ENCODE data around the gene TTC39B. TPM values are rescaled to one million over a fixed set of nuclear protein-coding genes. Genes with fewer than 3 reads are reported as not detected.

TTC39B gene
- total and polyA plus RNA-seq, 2 donors (not counting 3 experiments of a cell fraction or from before 2014, with no cell fraction given) = 1.0 to 5.4 TPM

- no peak for TF ChIP-seq MYC (IDR thresholded peaks at IDR 0.05; ENCODE audit: low read depth, low read length)
- no peak for TF ChIP-seq POLR2A (IDR thresholded peaks at IDR 0.05; ENCODE audit: low read depth, low read length)
- TF ChIP-seq, protein P1, sequence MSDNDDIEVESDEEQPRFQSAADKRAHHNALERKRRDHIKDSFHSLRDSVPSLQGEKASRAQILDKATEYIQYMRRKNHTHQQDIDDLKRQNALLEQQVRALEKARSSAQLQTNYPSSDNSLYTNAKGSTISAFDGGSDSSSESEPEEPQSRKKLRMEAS (IDR thresholded peaks at IDR 0.05; ENCODE audit: insufficient read depth, insufficient read length) = no peak
- no peak for TF ChIP-seq POLR2AphosphoS5 (IDR thresholded peaks at IDR 0.05; ENCODE audit: insufficient read depth, low read depth, low read length)
- no peak for TF ChIP-seq GATA2 (IDR thresholded peaks at IDR 0.05; ENCODE audit: insufficient read depth, insufficient read length, low read depth, low read length)
- TF ChIP-seq CTCF (IDR thresholded peaks at IDR 0.05; ENCODE audit: extremely low read depth in 1 of 2, insufficient read depth in 1 of 2, low read depth in 1 of 2, low read length in 2 of 2) = no peak
- no peak for TF ChIP-seq JUN (IDR thresholded peaks at IDR 0.05; ENCODE audit: borderline replicate concordance, insufficient read depth, insufficient read length, low read depth)
- TF ChIP-seq FOS (IDR thresholded peaks at IDR 0.05; ENCODE audit: borderline replicate concordance, insufficient read depth, low read length) = no peak
- ChIA-PET CTCF (no interaction called here), POLR2A (no interaction called here)
- DNase-seq (ENCODE audit: low read depth, low spot score) (no peak), FAIRE-seq (no peak)
- Histone ChIP-seq H3K4me1 (ENCODE audit: control insufficient read depth, extremely low read depth, insufficient read depth, low read length) (peaks cover 12% of the 10 kb centered on the region), H3K9ac (replicated peaks; ENCODE audit: extremely low read depth, insufficient read depth, low read length) (no peak overlapping the region), H3K36me3 (ENCODE audit: control insufficient read depth in 2 of 2, extremely low read depth in 1 of 2, insufficient read depth in 2 of 2, low read length in 2 of 2) (no peaks in the 10 kb centered on the region), H3K27ac (ENCODE audit: insufficient read depth, low read depth, low read length) (no peak overlapping the region), H3K27me3 (ENCODE audit: control insufficient read depth in 2 of 2, insufficient read depth in 2 of 2, low read length in 2 of 2) (no peaks in the 10 kb centered on the region), H3K9me1 (replicated peaks; ENCODE audit: control insufficient read depth, extremely low read depth, insufficient read depth, low read length) (no peaks in the 10 kb centered on the region), H3K4me2 (ENCODE audit: insufficient read depth, low read length) (no peak overlapping the region), H3K9me3 (replicated peaks; ENCODE audit: control insufficient read depth, insufficient read depth, low read length) (no peaks in the 10 kb centered on the region), H3K4me3 (replicated peaks in 1 of 3; ENCODE audit: insufficient read depth in 1 of 3, low read depth in 1 of 3, low read length in 3 of 3) (no peak overlapping the region), H3K79me2 (ENCODE audit: control insufficient read depth, insufficient read depth, low read length) (no peaks in the 10 kb centered on the region), H4K20me1 (replicated peaks; ENCODE audit: control insufficient read depth, extremely low read depth, insufficient read depth, low read length) (no peaks in the 10 kb centered on the region), H2AFZ (ENCODE audit: low read depth, low read length) (no peak overlapping the region)
- intact Hi-C loops (cut with micrococcal nuclease) = no loop called here
- dilution Hi-C loops (cut with MboI; ENCODE audit: extremely low pct_ligation_motif_present, low sequenced_read_pairs) = no loop called here
- BruUV-seq (replicated peaks) = no TSS peak
Measured at GRCh38 chr9:15243081-15243480, 63.9 kb downstream of the TTC39B start.

Measured in endothelial cell of umbilical vein (primary cell).